ENCODE results near the gene TRPC1.

The TRPC1 gene

GRCh38 chr3:142844339-142844977 is 120.6 kb downstream of the TRPC1 start:
- no peak for DNase-seq

GRCh38 chr3:142846779-142847577 is 123.1 kb downstream of the TRPC1 start:
- no peak for DNase-seq

GRCh38 chr3:142849148-142849547 is 125.3 kb downstream of the TRPC1 start:
- no peak for DNase-seq

- DNase-seq: no peak
Observed at GRCh38 chr3:142850395-142851023, 126.7 kb downstream of the TRPC1 start.

- no peak for DNase-seq
Observed at GRCh38 chr3:142852009-142852408, 128.2 kb downstream of the TRPC1 start.

GRCh38 chr3:142853270-142854168 is 129.7 kb downstream of the TRPC1 start:
- no peak for DNase-seq

- DNase-seq: no peak
Observed at GRCh38 chr3:142857056-142857455, 133.2 kb downstream of the TRPC1 start.
